HEK293 (cell line): ENCODE results near the gene CBX1.

Experiments used
- CTCF ChIA-PET: fragments of 350-600 bp; formaldehyde crosslinking; extraction: SDS; loops from one replicate; lab custom pipeline; 2021; ENCODE audit warnings: antibody characterized with exemption; lab: Yijun Ruan, JAX
- POLR2A ChIA-PET: fragments of 300-600 bp; formaldehyde crosslinking; extraction: SDS; loops from one replicate; lab custom pipeline; 2020; ENCODE audit warnings: antibody characterized with exemption, inconsistent platforms; lab: Yijun Ruan, JAX
- H3K27ac ChIP-seq: fragments of 200-500 bp; sonication (Bioruptor generic); 2 replicates; pipeline ENCODE4 v1.5.1; 2014; ENCODE audit warnings: low read depth, low read length, control low read depth, inconsistent platforms; ENCODE audit errors: extremely low read depth
- H3K36me3 ChIP-seq, 2 experiments: fragments of 200-500 bp in 1 of 2; sonication (Bioruptor generic) in 1 of 2; 1 replicate in 1 of 2; 2 replicates in 1 of 2; pipeline ENCODE4 v1.5.1; 2014 to 2017; ENCODE audit warnings: inconsistent platforms in 2 of 2, low read length in 2 of 2; ENCODE audit not compliant: control insufficient read depth in 2 of 2, insufficient read depth in 1 of 2
- H3K4me1 ChIP-seq: fragments of 200-500 bp; sonication (Bioruptor generic); 2 replicates; pipeline ENCODE4 v1.5.1; 2014; ENCODE audit warnings: mild to moderate bottlenecking, low read length, inconsistent platforms; ENCODE audit not compliant: control insufficient read depth, insufficient read depth
- H3K4me3 ChIP-seq: 2 replicates; pipeline ENCODE4 v1.5.1; 2011; ENCODE audit warnings: low read depth, mild to moderate bottlenecking, control low read depth, low read length, moderate library complexity
- H3K9me3 ChIP-seq: fragments of 200-500 bp; sonication (Bioruptor generic); 2 replicates; pipeline ENCODE4 v1.5.1; 2014; ENCODE audit warnings: low read depth, low read length, inconsistent platforms; ENCODE audit not compliant: control insufficient read depth, insufficient read depth
- BCL11A ChIP-seq: fragments of 450-650 bp; formaldehyde crosslinking; IDR thresholded peaks from 2 replicates; pipeline ENCODE4 v1.5.1; 2016; ENCODE audit warnings: low read depth, missing biosample characterization, missing genetic modification characterization
- GLI2 ChIP-seq: fragments of 450-650 bp; formaldehyde crosslinking; IDR thresholded peaks from 2 replicates; pipeline ENCODE4; 2017; ENCODE audit warnings: missing biosample characterization, missing genetic modification characterization, low read depth, borderline replicate concordance
- GLIS2 ChIP-seq: fragments of 450-650 bp; formaldehyde crosslinking; IDR thresholded peaks from 2 replicates; pipeline ENCODE4 v1.5.1; 2016; ENCODE audit warnings: missing biosample characterization, missing genetic modification characterization
- IKZF3 ChIP-seq: fragments of 450-650 bp; IDR thresholded peaks from 2 replicates; pipeline ENCODE4 v1.5.0; 2018; ENCODE audit warnings: missing biosample characterization, mild to moderate bottlenecking, missing genetic modification characterization, moderate library complexity
- KLF8 ChIP-seq: fragments of 450-650 bp; formaldehyde crosslinking; IDR thresholded peaks from 2 replicates; pipeline ENCODE4 v1.5.1; 2016; ENCODE audit warnings: missing biosample characterization, missing genetic modification characterization
- SP3 ChIP-seq: fragments of 450-650 bp; formaldehyde crosslinking; IDR thresholded peaks from 2 replicates; pipeline ENCODE4 v1.5.1; 2016; ENCODE audit warnings: missing biosample characterization, missing genetic modification characterization
- ZBTB8A ChIP-seq: fragments of 450-650 bp; formaldehyde crosslinking; IDR thresholded peaks from 2 replicates; pipeline ENCODE4 v1.5.1; 2016; ENCODE audit warnings: missing biosample characterization, missing genetic modification characterization
- ZFHX2 ChIP-seq: fragments of 450-650 bp; formaldehyde crosslinking; conservative IDR thresholded peaks from 2 replicates; pipeline ENCODE4 v1.5.1; 2016; ENCODE audit warnings: missing biosample characterization, missing genetic modification characterization
- ZNF24 ChIP-seq: fragments of 450-650 bp; formaldehyde crosslinking; IDR thresholded peaks from 2 replicates; pipeline ENCODE4 v1.5.1; 2016; ENCODE audit warnings: missing biosample characterization, missing genetic modification characterization
- ZNF248 ChIP-seq: fragments of 450-650 bp; formaldehyde crosslinking; IDR thresholded peaks from 2 replicates; pipeline ENCODE4 v1.5.1; 2017; ENCODE audit warnings: missing biosample characterization, missing genetic modification characterization
- ZNF266 ChIP-seq: fragments of 450-650 bp; formaldehyde crosslinking; IDR thresholded peaks from 2 replicates; pipeline ENCODE4 v1.5.1; 2016; ENCODE audit warnings: missing biosample characterization, missing genetic modification characterization, low read depth
- ZNF324 ChIP-seq: fragments of 450-650 bp; formaldehyde crosslinking; IDR thresholded peaks from 2 replicates; pipeline ENCODE4 v1.5.1; 2016; ENCODE audit warnings: missing biosample characterization, missing genetic modification characterization
- ZNF335 ChIP-seq: fragments of 450-650 bp; formaldehyde crosslinking; conservative IDR thresholded peaks from 2 replicates; pipeline ENCODE4 v1.5.1; 2016; ENCODE audit warnings: missing biosample characterization, missing genetic modification characterization
- ZNF548 ChIP-seq: fragments of 450-650 bp; formaldehyde crosslinking; IDR thresholded peaks from 2 replicates; pipeline ENCODE4 v1.5.1; 2016; ENCODE audit warnings: missing biosample characterization, missing genetic modification characterization
- ZNF571 ChIP-seq: fragments of 450-650 bp; formaldehyde crosslinking; IDR thresholded peaks from 2 replicates; pipeline ENCODE4 v1.5.0; 2017; ENCODE audit warnings: missing biosample characterization, missing genetic modification characterization
- ZNF596 ChIP-seq: fragments of 450-650 bp; IDR thresholded peaks from 2 replicates; pipeline ENCODE4 v1.5.0; 2018; ENCODE audit warnings: missing biosample characterization, mild to moderate bottlenecking, missing genetic modification characterization, moderate library complexity
- ZNF600 ChIP-seq: fragments of 450-650 bp; formaldehyde crosslinking; IDR thresholded peaks from 2 replicates; pipeline ENCODE4 v1.5.1; 2016; ENCODE audit warnings: missing biosample characterization, missing genetic modification characterization
- ZNF629 ChIP-seq: fragments of 450-650 bp; formaldehyde crosslinking; IDR thresholded peaks from 2 replicates; pipeline ENCODE4 v1.5.1; 2017; ENCODE audit warnings: missing biosample characterization, missing genetic modification characterization
- ZNF707 ChIP-seq: fragments of 450-650 bp; formaldehyde crosslinking; IDR thresholded peaks from 2 replicates; pipeline ENCODE4 v1.5.1; 2016; ENCODE audit warnings: missing biosample characterization, missing genetic modification characterization
- ZNF768 ChIP-seq: fragments of 450-650 bp; formaldehyde crosslinking; IDR thresholded peaks from 2 replicates; pipeline ENCODE4 v1.5.1; 2018; ENCODE audit warnings: missing biosample characterization, mild to moderate bottlenecking, missing genetic modification characterization
- ZNF777 ChIP-seq: fragments of 450-650 bp; formaldehyde crosslinking; IDR thresholded peaks from 2 replicates; pipeline ENCODE4 v1.5.1; 2017; ENCODE audit warnings: missing biosample characterization, missing genetic modification characterization, borderline replicate concordance
- ZNF791 ChIP-seq: fragments of 450-650 bp; formaldehyde crosslinking; IDR thresholded peaks from 2 replicates; pipeline ENCODE4 v1.5.1; 2016; ENCODE audit warnings: missing biosample characterization, missing genetic modification characterization
- ZSCAN30 ChIP-seq: fragments of 450-650 bp; IDR thresholded peaks from 2 replicates; pipeline ENCODE4 v1.5.1; 2018; ENCODE audit warnings: missing biosample characterization, mild to moderate bottlenecking, missing genetic modification characterization, moderate library complexity
- ZXDB ChIP-seq: fragments of 450-650 bp; formaldehyde crosslinking; IDR thresholded peaks from 2 replicates; pipeline ENCODE4 v1.5.1; 2016; ENCODE audit warnings: missing biosample characterization, missing genetic modification characterization
- TF ChIP-seq, protein P1 (sequence below): fragments of 450-650 bp; formaldehyde crosslinking; IDR thresholded peaks from 2 replicates; pipeline ENCODE4 v1.5.1; 2016; ENCODE audit warnings: missing biosample characterization, missing genetic modification characterization
- TF ChIP-seq, protein P2 (sequence below): fragments of 450-650 bp; formaldehyde crosslinking; IDR thresholded peaks from 2 replicates; pipeline ENCODE4 v1.5.1; 2016; ENCODE audit warnings: missing biosample characterization, missing genetic modification characterization
- TF ChIP-seq, protein P3 (sequence below): fragments of 450-650 bp; IDR thresholded peaks from 2 replicates; pipeline ENCODE4 v1.5.1; 2018; ENCODE audit warnings: missing biosample characterization, mild to moderate bottlenecking, missing genetic modification characterization
- TF ChIP-seq, protein P4 (sequence below): fragments of 450-650 bp; formaldehyde crosslinking; IDR thresholded peaks from 2 replicates; pipeline ENCODE4 v1.5.1; 2017; ENCODE audit warnings: missing biosample characterization, mild to moderate bottlenecking, missing genetic modification characterization, moderate library complexity

CBX1 gene

DNA sequence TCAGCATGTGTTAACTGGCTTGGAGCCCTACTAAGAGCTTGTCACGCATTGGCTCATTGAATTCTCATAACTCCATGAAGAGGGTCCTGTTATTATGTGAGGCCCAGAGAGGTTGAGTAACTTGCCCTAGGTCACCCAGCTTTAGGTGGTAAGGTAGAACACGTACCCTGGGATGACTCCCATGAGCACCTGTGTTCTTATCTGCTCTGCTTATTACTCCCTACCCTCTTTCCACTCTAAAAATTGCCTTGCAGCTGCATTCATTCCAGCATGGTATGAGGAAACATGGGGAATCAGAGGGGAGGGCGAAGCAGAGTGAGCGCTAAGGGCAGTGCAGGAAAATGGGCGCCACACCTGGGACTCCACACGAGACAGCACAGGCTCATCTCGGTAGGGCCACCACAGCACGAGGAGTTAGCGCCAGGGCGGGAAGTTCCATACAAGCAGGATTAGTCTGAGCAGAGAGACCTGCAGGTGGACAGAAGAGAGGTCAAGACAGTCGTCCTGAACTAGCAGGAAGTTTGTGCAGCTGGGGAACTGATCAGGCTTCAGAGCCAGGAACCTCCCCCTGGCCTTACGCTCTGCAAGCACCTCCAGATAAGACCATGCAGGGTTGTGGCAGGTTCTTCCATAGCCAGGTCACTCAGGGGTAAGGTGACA lies 73.8 kb downstream of the CBX1 start:
- CTCF ChIA-PET: interaction anchor here (0.7 to 7.9 kb wide), 42 partner anchors 8 to 851 kb away, joined by 3 to 197 read pairs (median 5); partner anchors contain the start of genes NFE2L1 and SNX11
- Histone ChIP-seq H3K4me1 (peaks cover 14% of the 10 kb centered on the region), H3K9me3 (no peaks in the 10 kb centered on the region), H3K36me3 (no peaks in the 10 kb centered on the region), H3K27ac (no peak overlapping the region), H3K4me3 (no peak overlapping the region)
- TF ChIP-seq ZNF248 (tag by site-specific recombination) (no peak), GLIS2 (no peak), ZNF791 (tag by site-specific recombination) (no peak), ZNF266 (tag by site-specific recombination) (no peak), IKZF3 (no peak), ZNF777 (no peak), ZNF768 (tag by site-specific recombination) (peak; percentile 95; the same call in 1 of the 2 replicates)
- TF ChIP-seq, protein P1, sequence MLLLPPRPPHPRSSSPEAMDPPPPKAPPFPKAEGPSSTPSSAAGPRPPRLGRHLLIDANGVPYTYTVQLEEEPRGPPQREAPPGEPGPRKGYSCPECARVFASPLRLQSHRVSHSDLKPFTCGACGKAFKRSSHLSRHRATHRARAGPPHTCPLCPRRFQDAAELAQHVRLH: 0 out of 2 replicates have a peak, but pooled peaks have one; percentile 56
- POLR2A ChIA-PET: interaction anchor here (0.6 to 1.4 kb wide), 2 partner anchors 13 to 22 kb away, joined by 3 to 26 read pairs; partner anchors contain the start of gene NFE2L1

DNA sequence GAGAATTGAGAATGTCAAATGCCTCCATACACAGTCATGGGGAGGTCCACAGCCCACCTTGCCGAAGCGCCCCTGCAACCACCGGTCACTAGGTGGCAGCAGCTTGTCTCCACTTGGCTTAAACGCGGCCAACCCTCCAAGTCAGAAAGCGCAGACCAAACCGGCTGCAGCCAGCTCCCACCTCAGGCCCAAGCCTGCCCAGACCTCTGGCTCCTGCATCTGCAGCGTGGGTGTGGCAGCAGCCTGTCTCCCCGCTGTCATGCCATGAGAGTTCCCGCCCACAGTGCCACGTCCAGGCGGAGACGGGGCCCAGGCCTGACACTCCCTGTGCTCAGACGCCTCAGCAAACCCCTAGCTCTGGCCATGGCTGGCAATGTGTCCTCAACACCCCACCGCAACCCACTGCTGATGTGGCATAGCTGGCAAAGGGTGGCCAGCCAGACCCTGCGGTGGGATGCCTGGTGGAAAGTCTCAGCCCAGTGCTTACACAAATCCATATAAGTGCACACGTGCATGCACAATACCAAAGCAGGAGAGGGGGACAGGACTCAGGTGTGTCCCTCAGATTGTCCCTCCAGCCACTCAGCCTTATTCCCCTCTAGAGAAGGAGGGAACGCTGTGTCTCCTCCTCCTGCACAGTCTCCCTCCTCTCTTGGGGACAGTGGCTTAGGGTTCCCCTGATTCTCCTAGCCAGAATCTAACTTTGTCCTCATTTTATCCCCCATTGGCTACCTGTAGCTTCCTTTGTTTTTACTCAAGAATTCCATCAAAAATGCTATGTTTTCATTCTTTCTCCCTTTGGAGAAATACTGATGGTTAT lies 74.6 kb downstream of the CBX1 start:
- Histone ChIP-seq H3K27ac (no peak overlapping the region), H3K36me3 (no peaks in the 10 kb centered on the region), H3K4me1 (peaks cover 14% of the 10 kb centered on the region), H3K4me3 (no peak overlapping the region), H3K9me3 (no peaks in the 10 kb centered on the region)
- CTCF ChIA-PET: interaction anchor here (0.6 to 7.9 kb wide), 53 partner anchors 9 to 852 kb away, joined by 3 to 197 read pairs (median 4); partner anchors contain the start of genes NFE2L1 and SNX11
- POLR2A ChIA-PET: interaction anchor here (0.6 to 2.2 kb wide), 7 partner anchors 14 to 107 kb away, joined by 3 to 26 read pairs (median 4); partner anchors contain the start of gene NFE2L1
- TF ChIP-seq ZNF24 (tag by site-specific recombination): 0 out of 2 replicates have a peak, but pooled peaks have one; percentile 20
- 0 out of 2 replicates have a peak, but pooled peaks have one; percentile 40 for TF ChIP-seq BCL11A
- peak; percentile 89 for TF ChIP-seq ZSCAN30 (tag by site-specific recombination)
- TF ChIP-seq ZNF596 (tag by site-specific recombination): no peak
- peak; percentile 66; the same call in 1 of the 2 replicates for TF ChIP-seq ZXDB (tag by site-specific recombination)
- peak; percentile 99 for TF ChIP-seq ZNF600 (tag by site-specific recombination)
- TF ChIP-seq, protein P2, sequence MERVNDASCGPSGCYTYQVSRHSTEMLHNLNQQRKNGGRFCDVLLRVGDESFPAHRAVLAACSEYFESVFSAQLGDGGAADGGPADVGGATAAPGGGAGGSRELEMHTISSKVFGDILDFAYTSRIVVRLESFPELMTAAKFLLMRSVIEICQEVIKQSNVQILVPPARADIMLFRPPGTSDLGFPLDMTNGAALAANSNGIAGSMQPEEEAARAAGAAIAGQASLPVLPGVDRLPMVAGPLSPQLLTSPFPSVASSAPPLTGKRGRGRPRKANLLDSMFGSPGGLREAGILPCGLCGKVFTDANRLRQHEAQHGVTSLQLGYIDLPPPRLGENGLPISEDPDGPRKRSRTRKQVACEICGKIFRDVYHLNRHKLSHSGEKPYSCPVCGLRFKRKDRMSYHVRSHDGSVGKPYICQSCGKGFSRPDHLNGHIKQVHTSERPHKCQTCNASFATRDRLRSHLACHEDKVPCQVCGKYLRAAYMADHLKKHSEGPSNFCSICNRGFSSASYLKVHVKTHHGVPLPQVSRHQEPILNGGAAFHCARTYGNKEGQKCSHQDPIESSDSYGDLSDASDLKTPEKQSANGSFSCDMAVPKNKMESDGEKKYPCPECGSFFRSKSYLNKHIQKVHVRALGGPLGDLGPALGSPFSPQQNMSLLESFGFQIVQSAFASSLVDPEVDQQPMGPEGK (tag by site-specific recombination): peak; percentile 55
- peak; percentile 70; the same call in 1 of the 2 replicates for TF ChIP-seq KLF8 (tag by site-specific recombination)
- 0 out of 2 replicates have a peak, but pooled peaks have one; percentile 32 for TF ChIP-seq ZNF335 (tag by site-specific recombination)
- no peak for TF ChIP-seq GLI2 (tag by site-specific recombination)
- TF ChIP-seq, protein P3, sequence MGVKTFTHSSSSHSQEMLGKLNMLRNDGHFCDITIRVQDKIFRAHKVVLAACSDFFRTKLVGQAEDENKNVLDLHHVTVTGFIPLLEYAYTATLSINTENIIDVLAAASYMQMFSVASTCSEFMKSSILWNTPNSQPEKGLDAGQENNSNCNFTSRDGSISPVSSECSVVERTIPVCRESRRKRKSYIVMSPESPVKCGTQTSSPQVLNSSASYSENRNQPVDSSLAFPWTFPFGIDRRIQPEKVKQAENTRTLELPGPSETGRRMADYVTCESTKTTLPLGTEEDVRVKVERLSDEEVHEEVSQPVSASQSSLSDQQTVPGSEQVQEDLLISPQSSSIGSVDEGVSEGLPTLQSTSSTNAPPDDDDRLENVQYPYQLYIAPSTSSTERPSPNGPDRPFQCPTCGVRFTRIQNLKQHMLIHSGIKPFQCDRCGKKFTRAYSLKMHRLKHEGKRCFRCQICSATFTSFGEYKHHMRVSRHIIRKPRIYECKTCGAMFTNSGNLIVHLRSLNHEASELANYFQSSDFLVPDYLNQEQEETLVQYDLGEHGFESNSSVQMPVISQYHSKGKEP (tag by site-specific recombination): peak; percentile 91
- TF ChIP-seq ZBTB8A (tag by site-specific recombination): 0 out of 2 replicates have a peak, but pooled peaks have one; percentile 25
- 0 out of 2 replicates have a peak, but pooled peaks have one; percentile 33 for TF ChIP-seq ZNF629 (tag by site-specific recombination)
- TF ChIP-seq SP3: peak; percentile 67
- peak; percentile 98 for TF ChIP-seq ZFHX2 (tag by site-specific recombination)
- TF ChIP-seq ZNF707 (tag by site-specific recombination): no peak
- no peak for TF ChIP-seq ZNF571 (tag by site-specific recombination)
- peak; percentile 44; the same call in 1 of the 2 replicates for TF ChIP-seq ZNF324 (tag by site-specific recombination)
- peak; percentile 74; the same call in 1 of the 2 replicates for TF ChIP-seq ZNF548
- TF ChIP-seq, protein P4, sequence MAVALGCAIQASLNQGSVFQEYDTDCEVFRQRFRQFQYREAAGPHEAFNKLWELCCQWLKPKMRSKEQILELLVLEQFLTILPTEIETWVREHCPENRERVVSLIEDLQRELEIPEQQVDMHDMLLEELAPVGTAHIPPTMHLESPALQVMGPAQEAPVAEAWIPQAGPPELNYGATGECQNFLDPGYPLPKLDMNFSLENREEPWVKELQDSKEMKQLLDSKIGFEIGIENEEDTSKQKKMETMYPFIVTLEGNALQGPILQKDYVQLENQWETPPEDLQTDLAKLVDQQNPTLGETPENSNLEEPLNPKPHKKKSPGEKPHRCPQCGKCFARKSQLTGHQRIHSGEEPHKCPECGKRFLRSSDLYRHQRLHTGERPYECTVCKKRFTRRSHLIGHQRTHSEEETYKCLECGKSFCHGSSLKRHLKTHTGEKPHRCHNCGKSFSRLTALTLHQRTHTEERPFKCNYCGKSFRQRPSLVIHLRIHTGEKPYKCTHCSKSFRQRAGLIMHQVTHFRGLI (tag by site-specific recombination): peak; percentile 94
